ENCODE results near the gene COL3A1. TPM values are rescaled to one million over a fixed set of nuclear protein-coding genes. Genes with fewer than 3 reads are reported as not detected.

Gene COL3A1
- total and polyA plus RNA-seq, 9 of the 15 experiments (the other 6 are each of a cell fraction or from before 2014, with no cell fraction given), result 0.01 to 0.71 (median 0.07) TPM; not detected in 2

DNA sequence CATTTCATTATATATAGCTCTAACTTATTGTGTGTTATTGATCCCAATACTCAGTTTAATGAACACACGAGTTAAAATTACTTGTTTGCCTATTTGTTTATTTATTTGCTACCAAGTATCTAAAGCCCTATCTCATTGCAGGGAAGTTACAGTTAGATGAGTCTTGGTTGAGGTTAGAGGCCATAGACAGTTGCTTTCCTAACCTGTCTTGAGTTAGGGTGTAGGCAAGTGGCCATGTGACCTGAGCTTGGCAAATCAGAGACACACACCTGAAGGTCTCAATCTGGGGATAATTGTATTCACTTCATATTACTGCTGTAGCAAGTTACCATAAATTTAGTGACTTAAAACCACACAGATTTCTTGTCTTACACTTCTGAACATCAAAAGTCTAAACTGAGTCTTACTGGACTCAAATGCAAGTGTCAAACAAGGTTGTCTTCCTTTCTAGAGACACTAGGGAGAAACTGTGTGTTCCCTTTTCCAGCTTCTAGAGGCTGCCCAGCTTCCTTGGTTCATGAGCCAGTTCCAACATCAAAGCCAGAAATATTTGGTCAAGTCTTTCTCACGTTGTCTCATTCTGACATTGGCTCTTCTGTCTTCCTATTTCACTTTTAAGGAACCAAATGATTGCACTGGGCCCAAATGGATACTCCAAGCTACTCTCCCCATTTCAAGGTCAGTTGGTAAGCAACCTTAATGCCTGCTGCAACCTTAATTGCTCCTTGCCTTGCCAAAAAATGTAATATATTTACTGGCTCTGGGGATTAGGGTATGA is 39.7 kb downstream of the COL3A1 start:
- Histone ChIP-seq H3K36me3 (ENCODE audit: control insufficient read depth, insufficient read depth, low read length) (no peaks in the 10 kb centered on the region), H3K27me3 (ENCODE audit: control insufficient read depth in 2 of 2, insufficient read depth in 2 of 2, low read length in 2 of 2) (no peaks in the 10 kb centered on the region), H4K20me1 (replicated peaks; ENCODE audit: control insufficient read depth, insufficient read depth, low read length) (no peaks in the 10 kb centered on the region), H2AFZ (ENCODE audit: low read depth, low read length) (no peak overlapping the region), H3K9ac (ENCODE audit: insufficient read depth in 1 of 2, low read depth in 2 of 2, low read length in 2 of 2) (no peak overlapping the region), H3K79me2 (ENCODE audit: control insufficient read depth, insufficient read depth, low read length) (no peaks in the 10 kb centered on the region), H3K27ac (ENCODE audit: extremely low read depth, low read depth, low read length) (no peak overlapping the region), H3K4me2 (ENCODE audit: insufficient read depth, low read length) (no peak overlapping the region), H3K4me1 (replicated peaks in 1 of 2; ENCODE audit: control insufficient read depth in 2 of 2, insufficient read depth in 2 of 2, low read length in 2 of 2) (no peaks in the 10 kb centered on the region), H3K9me1 (ENCODE audit: control insufficient read depth, insufficient read depth, low read length) (no peaks in the 10 kb centered on the region), H3K4me3 (no peak overlapping the region), H3K9me3 (replicated peaks; ENCODE audit: control insufficient read depth, insufficient read depth, low read depth, low read length) (no peaks in the 10 kb centered on the region)
- BruUV-seq (replicated peaks), result no TSS peak
- CTCF ChIA-PET (ENCODE audit: low intra/inter-chr PET ratio), result no interaction called here
- DNase-seq (ENCODE audit: extremely low read depth in 1 of 4, low spot score in 3 of 4) (no peak), FAIRE-seq (no peak), ATAC-seq (no peak)
- in situ Hi-C loops (cut with MboI) (no loop called here), intact Hi-C loops (cut with micrococcal nuclease) (no loop called here)
- 0% methylated on average over 2 of the region's 2 CpGs for WGBS (ENCODE audit: insufficient coverage, low coverage, missing lambda C conversion rate)
- TF ChIP-seq HMGN3 (IDR thresholded peaks at IDR 0.05; ENCODE audit: borderline replicate concordance, extremely low read depth, insufficient read length, low read depth, low read length) (no peak), HDAC6 (IDR thresholded peaks at IDR 0.05; ENCODE audit: low read depth, low read length) (no peak), FOXP1 (CRISPR knock-in tag; IDR thresholded peaks at IDR 0.05) (no peak), TAL1 (IDR thresholded peaks at IDR 0.05) (no peak), MAFF (IDR thresholded peaks at IDR 0.05; ENCODE audit: low read length) (no peak), TEAD4 (IDR thresholded peaks at IDR 0.05; ENCODE audit: low read length) (no peak), TEAD4 (CRISPR knock-in tag; IDR thresholded peaks at IDR 0.05; ENCODE audit: borderline replicate concordance) (no peak)
- POLR2A ChIA-PET, result interaction anchor here (0.7 kb wide), 1 partner anchor 34 kb away, joined by 3 read pairs; no protein-coding TSS in a partner anchor
